GM18511 (cell line): Measurements from ENCODE around the gene REV3L.
A peak's percentile ranks its signal among the peaks of the same experiment; 100 is the strongest.

Source experiments
- ATAC-seq: cut with Tn5 transposase; IDR thresholded peaks from one replicate; pipeline ENCODE4 v1.9.1; 2021; ENCODE audit warnings: mild to moderate bottlenecking, moderate library complexity; ENCODE audit not compliant: unreplicated experiment

REV3L gene

GRCh38 chr6:111427341-111428116, 55.5 kb downstream of the REV3L start:
- peak; percentile 83 for ATAC-seq

GRCh38 chr6:111423960-111424846, 58.8 kb downstream of the REV3L start:
- no peak for ATAC-seq

GRCh38 chr6:111423055-111423633, 59.9 kb downstream of the REV3L start:
- ATAC-seq: no peak

GRCh38 chr6:111418971-111419693, 63.9 kb downstream of the REV3L start:
- ATAC-seq: no peak

GRCh38 chr6:111417946-111418345, 65.1 kb downstream of the REV3L start:
- no peak for ATAC-seq

GRCh38 chr6:111417181-111417585, 65.8 kb downstream of the REV3L start:
- ATAC-seq: no peak

GRCh38 chr6:111416529-111416928, 66.5 kb downstream of the REV3L start:
- no peak for ATAC-seq

GRCh38 chr6:111414373-111414772, 68.6 kb downstream of the REV3L start:
- no peak for ATAC-seq

- ATAC-seq: peak; percentile 57
These were observed 70.9 kb downstream of the REV3L start for GRCh38 chr6:111411978-111412566.

GRCh38 chr6:111411046-111411445, 72.0 kb downstream of the REV3L start:
- no peak for ATAC-seq

- no peak for ATAC-seq
These were observed 72.6 kb downstream of the REV3L start for GRCh38 chr6:111410371-111410770.

GRCh38 chr6:111409430-111409829, 73.6 kb downstream of the REV3L start:
- no peak for ATAC-seq

GRCh38 chr6:111407686-111408085, 75.3 kb downstream of the REV3L start:
- ATAC-seq: no peak

- ATAC-seq: peak; percentile 100
These were observed 76.8 kb downstream of the REV3L start for GRCh38 chr6:111406200-111406721.

GRCh38 chr6:111403388-111403787, 79.6 kb downstream of the REV3L start:
- no peak for ATAC-seq

GRCh38 chr6:111399626-111400025, 83.4 kb downstream of the REV3L start:
- no peak for ATAC-seq

GRCh38 chr6:111388681-111389080, 94.3 kb downstream of the REV3L start:
- no peak for ATAC-seq

GRCh38 chr6:111382476-111383294, 100.3 kb downstream of the REV3L start:
- no peak for ATAC-seq

- no peak for ATAC-seq
These were observed 101.3 kb downstream of the REV3L start for GRCh38 chr6:111381728-111382127.
